ENCODE measurements around the gene THRA.
A peak's percentile ranks its signal among the peaks of the same experiment; 100 is the strongest.

Gene THRA

GRCh38 chr17:40064971-40065768 lies 2.4 kb downstream of the THRA start:
- no peak for DNase-seq (ENCODE audit: low read depth in 2 of 2)

- no peak for DNase-seq (ENCODE audit: low read depth in 2 of 2)
These were observed 3.2 kb downstream of the THRA start for GRCh38 chr17:40065769-40066510.

GRCh38 chr17:40067710-40068109 lies 4.9 kb downstream of the THRA start:
- DNase-seq (ENCODE audit: low read depth in 2 of 2) = no peak

GRCh38 chr17:40068129-40068581 lies 5.4 kb downstream of the THRA start:
- no peak for DNase-seq (ENCODE audit: low read depth in 2 of 2)

- DNase-seq (ENCODE audit: low read depth in 2 of 2) = no peak
These were observed 5.8 kb downstream of the THRA start for GRCh38 chr17:40068584-40068916.

- DNase-seq (ENCODE audit: low read depth in 2 of 2) = peak; percentile 74 to 79
These were observed 6.4 kb downstream of the THRA start for GRCh38 chr17:40068917-40069750.

GRCh38 chr17:40069751-40070708 lies 7.3 kb downstream of the THRA start:
- no peak for DNase-seq (ENCODE audit: low read depth in 2 of 2)

GRCh38 chr17:40070709-40071312 lies 8.0 kb downstream of the THRA start:
- DNase-seq (ENCODE audit: low read depth in 2 of 2) = no peak

GRCh38 chr17:40071313-40072039 lies 8.7 kb downstream of the THRA start:
- no peak for DNase-seq (ENCODE audit: low read depth in 2 of 2)

GRCh38 chr17:40072040-40072734 lies 9.4 kb downstream of the THRA start:
- no peak for DNase-seq (ENCODE audit: low read depth in 2 of 2)

- DNase-seq (ENCODE audit: low read depth in 2 of 2) = no peak
These were observed 10.1 kb downstream of the THRA start for GRCh38 chr17:40072735-40073346.

GRCh38 chr17:40073454-40074174 lies 10.8 kb downstream of the THRA start:
- DNase-seq (ENCODE audit: low read depth in 2 of 2) = no peak

- DNase-seq (ENCODE audit: low read depth in 2 of 2) = no peak
These were observed 11.4 kb downstream of the THRA start for GRCh38 chr17:40074175-40074512.

GRCh38 chr17:40074871-40075200 lies 12.1 kb downstream of the THRA start:
- DNase-seq (ENCODE audit: low read depth in 2 of 2) = no peak

GRCh38 chr17:40075201-40075941 lies 12.6 kb downstream of the THRA start:
- peak; percentile 53 to 65 for DNase-seq (ENCODE audit: low read depth in 2 of 2)

- DNase-seq (ENCODE audit: low read depth in 2 of 2) = no peak
These were observed 13.3 kb downstream of the THRA start for GRCh38 chr17:40075942-40076498.

- DNase-seq (ENCODE audit: low read depth in 2 of 2) = no peak
These were observed 13.8 kb downstream of the THRA start for GRCh38 chr17:40076591-40076990.

GRCh38 chr17:40079545-40079944 lies 16.8 kb downstream of the THRA start:
- DNase-seq (ENCODE audit: low read depth in 2 of 2) = no peak
